ENCODE data around the gene GNAI3. TPM values are rescaled to one million over a fixed set of nuclear protein-coding genes. Genes with fewer than 3 reads are reported as not detected.

GNAI3 gene
- total and polyA plus RNA-seq, 10 of the 15 experiments (the other 5 are each of a cell fraction or from before 2014, with no cell fraction given): 5.9 to 13.8 (median 8.0) TPM

DNA sequence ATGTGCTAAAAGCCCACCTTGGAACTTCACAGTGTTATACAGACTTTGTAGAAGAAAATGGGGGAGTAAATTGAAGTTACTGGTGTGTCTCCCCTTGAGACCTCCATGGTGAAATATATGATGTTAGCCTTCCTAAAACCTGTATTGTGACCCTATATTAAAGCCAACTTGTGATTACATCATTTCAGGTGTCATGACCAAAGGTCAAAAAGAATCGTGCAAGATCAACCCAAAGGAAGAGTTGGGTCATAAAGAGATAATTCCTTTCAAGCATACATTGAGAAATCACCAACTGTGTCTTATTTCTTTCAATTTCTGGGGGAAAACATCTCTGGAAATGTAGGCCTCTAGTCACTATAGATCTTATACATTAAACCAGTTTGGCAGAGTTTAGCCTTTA is 36.4 kb downstream of the GNAI3 start:
- ChIA-PET POLR2A (no interaction called here), CTCF (no interaction called here), RAD21 (ENCODE audit: unreplicated experiment) (no interaction called here), SMC1A (ENCODE audit: uncharacterized antibody, unreplicated experiment) (no interaction called here)
- no peak overlapping the region for H2AFZ ChIP-seq (ENCODE audit: control insufficient read depth, low read depth, low read length)
- peaks cover 3 to 20% of the 10 kb centered on the region in 2 experiments for H3K36me3 ChIP-seq (ENCODE audit: control insufficient read depth in 2 of 2, insufficient read depth in 2 of 2, low read length in 1 of 2)
- in situ Hi-C loops (cut with MboI) (no loop called here), intact Hi-C loops (cut with micrococcal nuclease; ENCODE audit: unreplicated experiment) (no loop called here)
- TSS peak; percentile 8 for BruUV-seq (replicated peaks)
- no peaks in the 10 kb centered on the region for H3K27me3 ChIP-seq (replicated peaks in 1 of 2; ENCODE audit: control insufficient read depth in 2 of 2, insufficient read depth in 2 of 2, low read length in 1 of 2)
- no peak overlapping the region for H3K4me2 ChIP-seq (ENCODE audit: control insufficient read depth, insufficient read depth)
- H3K79me2 ChIP-seq (ENCODE audit: control insufficient read depth, insufficient read depth, low read length): no peaks in the 10 kb centered on the region
- no peak for ATAC-seq
- H3K4me1 ChIP-seq (ENCODE audit: control insufficient read depth, insufficient read depth, low read length): no peaks in the 10 kb centered on the region
- no peak for DNase-seq (ENCODE audit: low read depth, low spot score)
- WGBS (ENCODE audit: insufficient coverage, insufficient replicate concordance, low lambda C conversion rate, missing lambda C conversion rate): 86% methylated on average over 1 of the region's 1 CpG
- H3K27ac ChIP-seq (ENCODE audit: control insufficient read depth, insufficient read depth): no peak overlapping the region
- no peak for TF ChIP-seq NR2C1 (IDR thresholded peaks at IDR 0.05)
- TF ChIP-seq, protein P1, sequence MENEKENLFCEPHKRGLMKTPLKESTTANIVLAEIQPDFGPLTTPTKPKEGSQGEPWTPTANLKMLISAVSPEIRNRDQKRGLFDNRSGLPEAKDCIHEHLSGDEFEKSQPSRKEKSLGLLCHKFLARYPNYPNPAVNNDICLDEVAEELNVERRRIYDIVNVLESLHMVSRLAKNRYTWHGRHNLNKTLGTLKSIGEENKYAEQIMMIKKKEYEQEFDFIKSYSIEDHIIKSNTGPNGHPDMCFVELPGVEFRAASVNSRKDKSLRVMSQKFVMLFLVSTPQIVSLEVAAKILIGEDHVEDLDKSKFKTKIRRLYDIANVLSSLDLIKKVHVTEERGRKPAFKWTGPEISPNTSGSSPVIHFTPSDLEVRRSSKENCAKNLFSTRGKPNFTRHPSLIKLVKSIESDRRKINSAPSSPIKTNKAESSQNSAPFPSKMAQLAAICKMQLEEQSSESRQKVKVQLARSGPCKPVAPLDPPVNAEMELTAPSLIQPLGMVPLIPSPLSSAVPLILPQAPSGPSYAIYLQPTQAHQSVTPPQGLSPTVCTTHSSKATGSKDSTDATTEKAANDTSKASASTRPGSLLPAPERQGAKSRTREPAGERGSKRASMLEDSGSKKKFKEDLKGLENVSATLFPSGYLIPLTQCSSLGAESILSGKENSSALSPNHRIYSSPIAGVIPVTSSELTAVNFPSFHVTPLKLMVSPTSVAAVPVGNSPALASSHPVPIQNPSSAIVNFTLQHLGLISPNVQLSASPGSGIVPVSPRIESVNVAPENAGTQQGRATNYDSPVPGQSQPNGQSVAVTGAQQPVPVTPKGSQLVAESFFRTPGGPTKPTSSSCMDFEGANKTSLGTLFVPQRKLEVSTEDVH (IDR thresholded peaks at IDR 0.05; ENCODE audit: low read depth, partially characterized antibody): no peak
- FAIRE-seq: no peak
- no peaks in the 10 kb centered on the region for H3K9me3 ChIP-seq (replicated peaks; ENCODE audit: control insufficient read depth, insufficient read depth, low read length)
- no peak overlapping the region for H3K9ac ChIP-seq (ENCODE audit: control insufficient read depth, insufficient read depth, low read length)
- no peaks in the 10 kb centered on the region for H4K20me1 ChIP-seq (ENCODE audit: control insufficient read depth, insufficient read depth)
- H3K4me3 ChIP-seq: no peak overlapping the region

DNA sequence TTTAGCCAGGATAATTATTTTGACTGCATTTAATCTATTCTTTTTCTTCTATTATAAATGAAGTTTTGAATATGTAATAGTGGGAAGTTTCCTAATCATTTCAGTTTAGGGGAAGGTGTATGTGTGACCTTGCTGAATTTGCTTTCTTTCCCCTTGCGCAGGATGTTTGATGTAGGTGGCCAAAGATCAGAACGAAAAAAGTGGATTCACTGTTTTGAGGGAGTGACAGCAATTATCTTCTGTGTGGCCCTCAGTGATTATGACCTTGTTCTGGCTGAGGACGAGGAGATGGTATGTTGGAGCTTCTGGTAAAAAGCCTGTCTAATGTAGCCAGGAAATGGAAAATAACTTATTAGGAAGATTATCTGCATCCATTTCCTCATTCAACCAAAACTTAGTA is 37.6 kb downstream of the GNAI3 start:
- Histone ChIP-seq H3K36me3 (ENCODE audit: control insufficient read depth in 2 of 2, insufficient read depth in 2 of 2, low read length in 1 of 2) (peaks cover 3 to 14% of the 10 kb centered on the region in 2 experiments), H3K27me3 (replicated peaks in 1 of 2; ENCODE audit: control insufficient read depth in 2 of 2, insufficient read depth in 2 of 2, low read length in 1 of 2) (no peaks in the 10 kb centered on the region), H3K4me2 (ENCODE audit: control insufficient read depth, insufficient read depth) (no peak overlapping the region), H3K4me1 (ENCODE audit: control insufficient read depth, insufficient read depth, low read length) (no peaks in the 10 kb centered on the region), H3K9ac (ENCODE audit: control insufficient read depth, insufficient read depth, low read length) (no peak overlapping the region), H2AFZ (ENCODE audit: control insufficient read depth, low read depth, low read length) (no peak overlapping the region), H3K79me2 (ENCODE audit: control insufficient read depth, insufficient read depth, low read length) (no peaks in the 10 kb centered on the region), H3K9me3 (replicated peaks; ENCODE audit: control insufficient read depth, insufficient read depth, low read length) (no peaks in the 10 kb centered on the region), H3K27ac (ENCODE audit: control insufficient read depth, insufficient read depth) (no peak overlapping the region), H4K20me1 (ENCODE audit: control insufficient read depth, insufficient read depth) (no peaks in the 10 kb centered on the region), H3K4me3 (no peak overlapping the region)
- intact Hi-C loops (cut with micrococcal nuclease; ENCODE audit: unreplicated experiment) (no loop called here), in situ Hi-C loops (cut with MboI) (no loop called here)
- ATAC-seq (no peak), FAIRE-seq (no peak), DNase-seq (ENCODE audit: low read depth, low spot score) (no peak)
- no TSS peak for BruUV-seq (replicated peaks)
- no peak for TF ChIP-seq SREBF2 (IDR thresholded peaks at IDR 0.05; ENCODE audit: low read length)
- 98% methylated on average over 3 of the region's 3 CpGs for WGBS (ENCODE audit: insufficient coverage, insufficient replicate concordance, low lambda C conversion rate, missing lambda C conversion rate)
- ChIA-PET CTCF (interaction anchor here (0.7 kb wide), 1 partner anchor 531 kb away, joined by 3 read pairs; no protein-coding TSS in a partner anchor), SMC1A (ENCODE audit: uncharacterized antibody, unreplicated experiment) (no interaction called here), POLR2A (interaction anchor here (0.8 kb wide), 1 partner anchor 471 kb away, joined by 3 read pairs; no protein-coding TSS in a partner anchor), RAD21 (ENCODE audit: unreplicated experiment) (no interaction called here)
